Measurements from ENCODE around the gene KCNA1. TPM values are rescaled to one million over a fixed set of nuclear protein-coding genes. Genes with fewer than 3 reads are reported as not detected.

KCNA1 gene
- total RNA-seq, 2 donors from 2014 or later = not detected

GRCh38 chr12:4947253-4947652 is 37.5 kb downstream of the KCNA1 start:
- 83 to 86% methylated on average over 12 of the region's 12 CpGs for WGBS, 2 experiments (ENCODE audit: insufficient coverage in 1 of 2, insufficient read length in 1 of 2)
- no peak for TF ChIP-seq CTCF (conservative IDR thresholded peaks at IDR 0.05)
- H3K4me3 ChIP-seq (ENCODE audit: low read length) = no peak overlapping the region
- no peak overlapping the region for H3K4me3 Mint-ChIP-seq
- H3K4me1 Mint-ChIP-seq = peaks cover 12% of the 10 kb centered on the region
- no peak overlapping the region for H3K9ac ChIP-seq (ENCODE audit: extremely low read depth, low read length, poor library complexity, severe bottlenecking)
- no peaks in the 10 kb centered on the region for H3K9me3 ChIP-seq (ENCODE audit: control insufficient read depth, low read length)
- H3K27ac Mint-ChIP-seq = no peak overlapping the region
- H3K27me3 ChIP-seq (ENCODE audit: control insufficient read depth, insufficient read depth, low read length, poor library complexity, severe bottlenecking) = peaks cover 73% of the 10 kb centered on the region
- no peaks in the 10 kb centered on the region for H3K36me3 Mint-ChIP-seq (ENCODE audit: low read depth)
- no peaks in the 10 kb centered on the region for H3K4me1 ChIP-seq (ENCODE audit: control insufficient read depth, insufficient read depth, low read length)
- peaks cover 61% of the 10 kb centered on the region for H3K27me3 Mint-ChIP-seq (ENCODE audit: insufficient read depth)
- H3K36me3 ChIP-seq (ENCODE audit: control insufficient read depth, insufficient read depth, low read length) = no peaks in the 10 kb centered on the region
- H3K9me3 Mint-ChIP-seq = no peaks in the 10 kb centered on the region
- no peak overlapping the region for H3K27ac ChIP-seq (ENCODE audit: low read depth, low read length)
- DNase-seq = no peak

- no peak overlapping the region for H3K27ac ChIP-seq (ENCODE audit: low read depth, low read length)
- no peak overlapping the region for H3K9ac ChIP-seq (ENCODE audit: extremely low read depth, low read length, poor library complexity, severe bottlenecking)
- H3K36me3 ChIP-seq (ENCODE audit: control insufficient read depth, insufficient read depth, low read length) = no peaks in the 10 kb centered on the region
- H3K4me1 Mint-ChIP-seq = peaks cover 15% of the 10 kb centered on the region
- no peaks in the 10 kb centered on the region for H3K36me3 Mint-ChIP-seq (ENCODE audit: low read depth)
- H3K4me3 Mint-ChIP-seq = no peak overlapping the region
- H3K9me3 ChIP-seq (ENCODE audit: control insufficient read depth, low read length) = no peaks in the 10 kb centered on the region
- DNase-seq = no peak
- WGBS, 2 experiments (ENCODE audit: insufficient coverage in 1 of 2, insufficient read length in 1 of 2) = 96 to 100% methylated on average over 2 to 7 of the region's 7 CpGs
- no peak overlapping the region for H3K4me3 ChIP-seq (ENCODE audit: low read length)
- peaks cover 74% of the 10 kb centered on the region for H3K27me3 Mint-ChIP-seq (ENCODE audit: insufficient read depth)
- H3K27ac Mint-ChIP-seq = no peak overlapping the region
- peaks cover 88% of the 10 kb centered on the region for H3K27me3 ChIP-seq (ENCODE audit: control insufficient read depth, insufficient read depth, low read length, poor library complexity, severe bottlenecking)
- no peaks in the 10 kb centered on the region for H3K4me1 ChIP-seq (ENCODE audit: control insufficient read depth, insufficient read depth, low read length)
- no peaks in the 10 kb centered on the region for H3K9me3 Mint-ChIP-seq
- TF ChIP-seq CTCF (conservative IDR thresholded peaks at IDR 0.05) = no peak
Measured at GRCh38 chr12:4951083-4951482, 41.4 kb downstream of the KCNA1 start.

- Mint-ChIP-seq H3K27me3 (ENCODE audit: insufficient read depth) (peaks cover 79% of the 10 kb centered on the region), H3K27ac (no peak overlapping the region), H3K4me1 (peaks cover 15% of the 10 kb centered on the region), H3K4me3 (no peak overlapping the region), H3K36me3 (ENCODE audit: low read depth) (no peaks in the 10 kb centered on the region), H3K9me3 (no peaks in the 10 kb centered on the region)
- WGBS, 2 experiments (ENCODE audit: insufficient coverage in 1 of 2, insufficient read length in 1 of 2) = 81 to 82% methylated on average over 3 of the region's 3 CpGs
- Histone ChIP-seq H3K27me3 (ENCODE audit: control insufficient read depth, insufficient read depth, low read length, poor library complexity, severe bottlenecking) (peaks cover 91% of the 10 kb centered on the region), H3K4me1 (ENCODE audit: control insufficient read depth, insufficient read depth, low read length) (no peaks in the 10 kb centered on the region), H3K27ac (ENCODE audit: low read depth, low read length) (no peak overlapping the region), H3K9me3 (ENCODE audit: control insufficient read depth, low read length) (no peaks in the 10 kb centered on the region), H3K36me3 (ENCODE audit: control insufficient read depth, insufficient read depth, low read length) (no peaks in the 10 kb centered on the region), H3K4me3 (ENCODE audit: low read length) (no peak overlapping the region), H3K9ac (ENCODE audit: extremely low read depth, low read length, poor library complexity, severe bottlenecking) (no peak overlapping the region)
- no peak for TF ChIP-seq CTCF (conservative IDR thresholded peaks at IDR 0.05)
- no peak for DNase-seq
Measured at GRCh38 chr12:4951601-4952000, 41.9 kb downstream of the KCNA1 start.

Data from endodermal cell (in vitro differentiated cells).